ENCODE data around the gene MEGF8. TPM values are rescaled to one million over a fixed set of nuclear protein-coding genes. Genes with fewer than 3 reads are reported as not detected.

MEGF8 gene
- total RNA-seq, 4 donors from 2014 or later = 12.5 to 150 (median 35.7) TPM

DNA sequence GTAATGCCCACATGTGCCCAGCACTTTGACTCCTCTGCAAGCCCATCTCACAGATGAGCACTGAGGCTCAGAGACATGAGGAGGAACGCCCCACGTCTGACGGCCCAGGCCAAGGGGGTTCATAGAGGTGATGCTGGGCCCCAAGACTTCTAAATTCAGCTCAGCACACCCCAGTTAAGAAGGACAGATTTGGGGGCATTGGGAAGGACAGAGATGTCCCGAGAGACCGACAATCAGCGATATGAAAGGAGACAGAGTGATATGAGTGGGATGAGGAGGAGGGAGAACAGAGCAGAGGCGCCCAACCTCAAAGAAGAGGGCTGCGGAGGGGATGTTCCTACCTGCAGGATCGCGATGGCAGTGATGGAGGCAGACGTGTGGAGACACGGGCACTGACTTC, 64.5 kb downstream of the MEGF8 start, which contains the start of gene CNFN:
Gene CNFN, minus strand, starts transcription at position 399 of the 400 bp plus-strand sequence. CDS start 1,260 bp downstream, outside the sequence.
- Histone ChIP-seq H3K27ac (no peak within 1 kb of the TSS), H3K4me1 (peaks cover 6 to 9% of the 10 kb centered on the region in 2 donors), H3K9me3 (no peaks in the 10 kb centered on the region), H3K36me3 (no peaks in the 10 kb centered on the region), H3K27me3 (no peaks in the 10 kb centered on the region), H3K4me3 (replicated peaks in 1 of 3) (no peak within 1 kb of the TSS)
- WGBS, 2 donors = 51 to 55% methylated on average over 12 of the region's 12 CpGs
- no peak for DNase-seq
- intact Hi-C loops (cut with DNase I) = no loop called here
- TF ChIP-seq POLR2A (IDR thresholded peaks at IDR 0.05) = no peak
- TF ChIP-seq, protein P1, sequence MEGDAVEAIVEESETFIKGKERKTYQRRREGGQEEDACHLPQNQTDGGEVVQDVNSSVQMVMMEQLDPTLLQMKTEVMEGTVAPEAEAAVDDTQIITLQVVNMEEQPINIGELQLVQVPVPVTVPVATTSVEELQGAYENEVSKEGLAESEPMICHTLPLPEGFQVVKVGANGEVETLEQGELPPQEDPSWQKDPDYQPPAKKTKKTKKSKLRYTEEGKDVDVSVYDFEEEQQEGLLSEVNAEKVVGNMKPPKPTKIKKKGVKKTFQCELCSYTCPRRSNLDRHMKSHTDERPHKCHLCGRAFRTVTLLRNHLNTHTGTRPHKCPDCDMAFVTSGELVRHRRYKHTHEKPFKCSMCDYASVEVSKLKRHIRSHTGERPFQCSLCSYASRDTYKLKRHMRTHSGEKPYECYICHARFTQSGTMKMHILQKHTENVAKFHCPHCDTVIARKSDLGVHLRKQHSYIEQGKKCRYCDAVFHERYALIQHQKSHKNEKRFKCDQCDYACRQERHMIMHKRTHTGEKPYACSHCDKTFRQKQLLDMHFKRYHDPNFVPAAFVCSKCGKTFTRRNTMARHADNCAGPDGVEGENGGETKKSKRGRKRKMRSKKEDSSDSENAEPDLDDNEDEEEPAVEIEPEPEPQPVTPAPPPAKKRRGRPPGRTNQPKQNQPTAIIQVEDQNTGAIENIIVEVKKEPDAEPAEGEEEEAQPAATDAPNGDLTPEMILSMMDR (IDR thresholded peaks at IDR 0.05) = no peak

DNA sequence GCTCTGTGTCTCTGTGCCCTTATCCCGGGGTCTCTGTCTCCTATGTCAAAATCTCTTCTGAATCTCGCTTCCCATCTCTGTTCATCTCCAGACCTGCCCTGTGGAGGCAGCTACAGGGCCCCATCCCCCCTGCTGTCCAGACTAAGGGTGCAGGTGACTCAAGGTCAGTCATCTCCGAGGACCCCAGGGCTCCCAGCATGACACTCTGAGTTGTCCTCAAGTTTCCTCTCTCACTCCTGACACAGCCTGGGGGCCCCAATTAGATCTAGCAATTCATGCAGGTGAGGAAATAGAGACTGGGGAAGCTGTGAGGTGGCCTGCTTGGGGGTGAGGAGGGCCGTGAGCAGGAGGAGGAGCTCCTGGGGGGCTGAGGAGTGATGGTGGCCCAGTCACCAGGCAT, 66.7 kb downstream of the MEGF8 start:
- Histone ChIP-seq H3K4me3 (replicated peaks in 1 of 3) (no peak overlapping the region), H3K27ac (no peak overlapping the region), H3K27me3 (no peaks in the 10 kb centered on the region), H3K4me1 (peaks cover 2 to 8% of the 10 kb centered on the region in 2 donors), H3K9me3 (no peaks in the 10 kb centered on the region), H3K36me3 (no peaks in the 10 kb centered on the region)
- 68 to 78% methylated on average over 4 of the region's 4 CpGs for WGBS, 2 donors
- TF ChIP-seq POLR2A (IDR thresholded peaks at IDR 0.05) = no peak
- TF ChIP-seq, protein P1 (IDR thresholded peaks at IDR 0.05) = no peak
- intact Hi-C loops (cut with DNase I) = no loop called here
- DNase-seq = no peak

DNA sequence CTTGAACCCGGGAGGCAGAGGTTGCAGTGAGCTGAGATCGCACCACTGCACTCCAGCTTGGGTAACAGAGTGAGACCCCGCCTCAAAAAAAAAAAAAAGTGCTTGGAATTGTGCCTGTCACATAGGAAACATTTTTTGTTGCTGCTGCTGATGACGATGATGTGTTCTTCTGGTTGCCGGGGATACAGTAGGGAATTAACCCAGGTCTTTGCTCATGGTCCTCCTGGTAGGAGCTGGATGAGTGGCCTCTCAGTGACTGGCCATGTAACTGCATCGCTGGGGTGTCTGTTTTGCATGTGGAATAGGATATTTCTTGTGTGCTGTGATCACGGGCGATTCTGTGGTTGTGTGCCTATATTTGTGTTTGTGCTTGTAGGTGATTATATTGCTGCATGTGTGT, 69.3 kb downstream of the MEGF8 start:
- Histone ChIP-seq H3K27me3 (no peaks in the 10 kb centered on the region), H3K36me3 (no peaks in the 10 kb centered on the region), H3K27ac (no peak overlapping the region), H3K4me3 (replicated peaks in 1 of 3) (no peak overlapping the region), H3K4me1 (peaks cover 0 to 13% of the 10 kb centered on the region in 2 donors), H3K9me3 (no peaks in the 10 kb centered on the region)
- WGBS, 2 donors = 80 to 83% methylated on average over 8 of the region's 8 CpGs
- TF ChIP-seq, protein P1 (IDR thresholded peaks at IDR 0.05) = no peak
- TF ChIP-seq POLR2A (IDR thresholded peaks at IDR 0.05) = no peak
- no peak for DNase-seq
- intact Hi-C loops (cut with DNase I) = no loop called here

DNA sequence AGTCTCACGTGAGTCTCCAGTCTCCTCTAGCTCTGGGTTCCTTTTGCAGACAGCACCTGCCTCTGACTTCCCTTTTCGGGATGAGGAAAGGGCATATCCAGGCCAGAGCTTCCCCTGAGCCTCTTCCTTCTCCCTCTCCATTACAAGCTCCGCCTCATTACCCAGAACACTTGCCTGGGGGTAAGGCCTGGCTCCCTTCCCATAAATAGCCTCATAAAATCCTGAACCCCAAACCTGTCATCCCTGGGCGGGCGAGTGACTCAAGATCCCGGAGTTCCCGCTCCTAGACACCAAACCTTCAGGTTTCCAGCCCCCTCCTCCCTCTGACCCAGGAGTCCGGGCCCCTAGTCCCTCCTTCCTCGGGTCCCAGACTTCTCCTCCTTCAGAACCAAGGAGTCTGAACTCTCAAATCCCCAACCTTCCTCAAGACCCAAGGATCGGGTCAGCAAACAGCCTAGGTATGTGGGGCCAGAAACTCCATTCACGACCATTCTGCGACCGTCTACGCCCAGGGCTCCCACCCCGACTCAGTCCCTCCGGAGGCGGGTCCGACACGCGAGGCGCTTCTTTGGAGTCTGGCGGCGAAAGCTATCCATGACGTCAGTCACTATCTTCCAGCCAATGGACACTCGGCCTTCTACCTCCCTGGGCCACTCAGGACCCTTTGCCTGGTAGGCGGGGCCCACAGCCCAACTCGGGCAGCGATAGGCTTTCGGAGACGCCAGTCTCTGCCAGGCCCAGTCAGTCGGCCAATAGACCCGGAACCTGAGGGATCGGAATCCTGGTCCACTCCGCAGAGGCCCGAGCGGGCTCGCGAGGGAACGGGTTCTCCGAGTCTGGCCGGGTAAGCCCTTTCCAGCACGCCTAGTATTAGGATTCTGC, 71.2 kb downstream of the MEGF8 start:
- intact Hi-C loops (cut with DNase I) = no loop called here
- H3K9me3 ChIP-seq = no peaks in the 10 kb centered on the region
- peak; percentile 98 for DNase-seq
- peak; percentile 18 to 76 for TF ChIP-seq POLR2A (IDR thresholded peaks at IDR 0.05)
- TF ChIP-seq, protein P1 (IDR thresholded peaks at IDR 0.05) = no peak
- H3K4me1 ChIP-seq = peaks cover 6 to 21% of the 10 kb centered on the region in 2 donors
- H3K4me3 ChIP-seq (replicated peaks in 1 of 3) = peak overlapping the region in 2 of 3 donors; percentile 13 to 40
- H3K27me3 ChIP-seq = no peaks in the 10 kb centered on the region
- 9% methylated on average over 36 to 37 of the region's 42 CpGs for WGBS, 2 donors
- H3K36me3 ChIP-seq = no peaks in the 10 kb centered on the region
- peak overlapping the region in 2 of 3 donors; percentile 51 to 74 for H3K27ac ChIP-seq
